ENCODE data around the gene SACS. TPM values are rescaled to one million over a fixed set of nuclear protein-coding genes. Genes with fewer than 3 reads are reported as not detected.

SACS gene
- total and polyA plus RNA-seq, 2 of the 8 experiments (the other 6 are each of a cell fraction or from before 2014, with no cell fraction given) = 11.0 to 54.2 TPM

- no peak overlapping the region for H3K27ac ChIP-seq (ENCODE audit: low read depth, low read length)
- no peak overlapping the region for H3K4me3 ChIP-seq (ENCODE audit: extremely low read depth in 1 of 4, insufficient read depth in 2 of 4, low read depth in 3 of 4, low read length in 4 of 4)
- H4K5ac ChIP-seq (ENCODE audit: insufficient read length, low read depth, low read length) = no peak overlapping the region
- H3K9ac ChIP-seq (replicated peaks in 1 of 4; ENCODE audit: extremely low read depth in 1 of 4, low read depth in 3 of 4, low read length in 3 of 4) = no peak overlapping the region
- no peaks in the 10 kb centered on the region for H3K23me2 ChIP-seq (ENCODE audit: low read depth, low read length)
- no peak overlapping the region for H2AK5ac ChIP-seq (ENCODE audit: low read depth, low read length)
- no peaks in the 10 kb centered on the region for H3K27me3 ChIP-seq (replicated peaks in 1 of 4; ENCODE audit: control insufficient read depth in 3 of 4, extremely low read depth in 1 of 4, insufficient read depth in 3 of 4, low read length in 3 of 4)
- no peak overlapping the region for H2BK12ac ChIP-seq (ENCODE audit: low read depth, low read length)
- no peak overlapping the region for H4K91ac ChIP-seq (replicated peaks; ENCODE audit: insufficient read length, low read length)
- H2BK5ac ChIP-seq (ENCODE audit: low read depth, low read length) = no peak overlapping the region
- ChIA-PET POLR2A (ENCODE audit: partially characterized antibody) (no interaction called here), CTCF (ENCODE audit: partially characterized antibody) (interaction anchor here (1.6 kb wide), 1 partner anchor 159 kb away, joined by 3 read pairs; no protein-coding TSS in a partner anchor)
- H3K4me1 ChIP-seq (replicated peaks in 1 of 4; ENCODE audit: control insufficient read depth in 3 of 4, insufficient read depth in 4 of 4, low read length in 3 of 4) = no peaks in the 10 kb centered on the region
- H2AFZ ChIP-seq (ENCODE audit: low read length) = no peak overlapping the region
- peak; percentile 55 for FAIRE-seq
- no peak overlapping the region for H4K8ac ChIP-seq (ENCODE audit: extremely low read depth, insufficient read depth, low read length)
- H3K79me2 ChIP-seq (ENCODE audit: control insufficient read depth in 1 of 2, insufficient read depth in 2 of 2, low read length in 2 of 2) = peaks cover 3 to 15% of the 10 kb centered on the region in 2 experiments; a peak in 1 of 4 replicates
- no peak overlapping the region for H3K4me2 ChIP-seq (ENCODE audit: insufficient read depth in 1 of 2, low read depth in 2 of 2, low read length in 2 of 2)
- H3K14ac ChIP-seq (ENCODE audit: insufficient read length) = no peak overlapping the region
- WGBS, 2 experiments (ENCODE audit: extremely low coverage in 1 of 2, insufficient coverage in 1 of 2, insufficient read length in 1 of 2, insufficient replicate concordance in 2 of 2, low coverage in 1 of 2, low lambda C conversion rate in 2 of 2, missing lambda C conversion rate in 1 of 2) = 87% methylated on average over 4 of the region's 4 CpGs; no CpG with 5 or more reads in 1 of the 2 experiments
- no peak overlapping the region for H3K23ac ChIP-seq (ENCODE audit: insufficient read length)
- no peak overlapping the region for H2BK15ac ChIP-seq (ENCODE audit: low read length)
- peak; percentile 13 to 31; a peak in 2 of 4 replicates for TF ChIP-seq RAD21 (IDR thresholded peaks at IDR 0.05 in 1 of 2, conservative IDR thresholded peaks at IDR 0.05 in 1 of 2; ENCODE audit: low read depth in 2 of 2, low read length in 2 of 2)
- no peak for TF ChIP-seq POU5F1 (IDR thresholded peaks at IDR 0.05; ENCODE audit: low read depth, low read length)
- TF ChIP-seq NANOG (IDR thresholded peaks at IDR 0.05; ENCODE audit: insufficient read depth, low read depth, low read length, poor library complexity, severe bottlenecking) = no peak
- no peak for TF ChIP-seq TEAD4 (IDR thresholded peaks at IDR 0.05; ENCODE audit: low read depth, low read length)
- TF ChIP-seq CTCF (IDR thresholded peaks at IDR 0.05; ENCODE audit: control extremely low read depth in 1 of 3, insufficient read depth in 1 of 3, low read depth in 1 of 3, low read length in 3 of 3) = peak in 1 of 3 experiments; percentile 5; a peak in 1 of 4 replicates
- TF ChIP-seq SRF (IDR thresholded peaks at IDR 0.05; ENCODE audit: low read depth, low read length) = no peak
- TF ChIP-seq PHF8 (conservative IDR thresholded peaks at IDR 0.05; ENCODE audit: low read depth, low read length) = no peak
- DNase-seq (ENCODE audit: low read depth in 1 of 2, low spot score in 2 of 2) = no peak
- H2BK120ac ChIP-seq (replicated peaks; ENCODE audit: low read depth, low read length) = no peak overlapping the region
- H3K36me3 ChIP-seq (ENCODE audit: control insufficient read depth in 2 of 4, insufficient read depth in 4 of 4, low read length in 3 of 4) = peaks cover 0 to 24% (median 13%) of the 10 kb centered on the region in 4 experiments; a peak in 5 of 8 replicates
- peaks cover 2% of the 10 kb centered on the region; the same call in 1 of the 2 replicates for H3K79me1 ChIP-seq (ENCODE audit: low read depth, low read length)
- H3K4ac ChIP-seq (replicated peaks; ENCODE audit: insufficient read length, low read depth, low read length) = no peak overlapping the region
- H4K20me1 ChIP-seq (replicated peaks in 1 of 2; ENCODE audit: control insufficient read depth in 1 of 2, insufficient read depth in 2 of 2, low read length in 2 of 2) = peaks cover 2 to 3% of the 10 kb centered on the region in 2 experiments
- no peaks in the 10 kb centered on the region for H3K9me3 ChIP-seq (ENCODE audit: insufficient read depth in 2 of 2, low read depth in 1 of 2, low read length in 1 of 2)
- H2BK20ac ChIP-seq (ENCODE audit: low read length) = no peak overlapping the region
- no peak overlapping the region for H3K56ac ChIP-seq (replicated peaks; ENCODE audit: insufficient read length, low read depth, low read length)
- H3K18ac ChIP-seq (ENCODE audit: extremely low read depth, low read length) = no peak overlapping the region
Measured at GRCh38 chr13:23348262-23349127, 85.0 kb downstream of the SACS start.

Data from H1 (cell line).